Measurements from ENCODE around the gene MOB1A.
A peak's percentile ranks its signal among the peaks of the same experiment; 100 is the strongest.
"Not testable (repeated sequence)": the region's sequence is repeated elsewhere in the genome, so short reads cannot be mapped to it uniquely, and the experiment has no call there.

Gene MOB1A

GRCh38 chr2:74130211-74130995, 48.3 kb downstream of the MOB1A start:
- H3K27ac ChIP-seq: no peak overlapping the region
- TF ChIP-seq CTCF (conservative IDR thresholded peaks at IDR 0.05): no peak

- TF ChIP-seq CTCF (conservative IDR thresholded peaks at IDR 0.05): no peak
- no peak overlapping the region for H3K27ac ChIP-seq
Measured at GRCh38 chr2:74128206-74128605, 50.5 kb downstream of the MOB1A start.

GRCh38 chr2:74123955-74124354, 54.7 kb downstream of the MOB1A start:
- H3K27ac ChIP-seq: not testable (repeated sequence)

GRCh38 chr2:74121846-74122245, 56.8 kb downstream of the MOB1A start:
- not testable (repeated sequence) for H3K27ac ChIP-seq

- peak overlapping the region; percentile 73 for H3K27ac ChIP-seq
- peak; percentile 76 for TF ChIP-seq CTCF (conservative IDR thresholded peaks at IDR 0.05)
Measured at GRCh38 chr2:74119912-74120825, 58.5 kb downstream of the MOB1A start.

GRCh38 chr2:74119339-74119738, 59.3 kb downstream of the MOB1A start:
- TF ChIP-seq CTCF (conservative IDR thresholded peaks at IDR 0.05): no peak
- H3K27ac ChIP-seq: no peak overlapping the region

- TF ChIP-seq CTCF (conservative IDR thresholded peaks at IDR 0.05): no peak
- H3K27ac ChIP-seq: no peak overlapping the region
Measured at GRCh38 chr2:74111380-74111779, 67.3 kb downstream of the MOB1A start.

GRCh38 chr2:74110537-74110936, 68.1 kb downstream of the MOB1A start:
- no peak for TF ChIP-seq CTCF (conservative IDR thresholded peaks at IDR 0.05)
- no peak overlapping the region for H3K27ac ChIP-seq
